H9 (cell line): ENCODE results near the gene MOB1B. TPM values are rescaled to one million over a fixed set of nuclear protein-coding genes. Genes with fewer than 3 reads are reported as not detected.

Experiments
- DNase-seq: peaks from one replicate; pipeline ENCODE4 v3.0.0-alpha.2; 2017
- H2AFZ ChIP-seq: one replicate; pipeline ENCODE4 v1.6.1; 2013; ENCODE audit warnings: mild to moderate bottlenecking, low read length, control low read depth, moderate library complexity
- H2AK5ac ChIP-seq: 2 replicates; pipeline ENCODE4 v1.6.1; 2013; ENCODE audit warnings: low read length, control low read depth, mixed read lengths; ENCODE audit not compliant: insufficient read length
- H2BK120ac ChIP-seq: one replicate; pipeline ENCODE4 v1.6.1; 2013; ENCODE audit warnings: low read depth, mild to moderate bottlenecking, low read length, control low read depth, inconsistent platforms; ENCODE audit not compliant: poor library complexity, severe bottlenecking
- H2BK12ac ChIP-seq: 2 replicates; pipeline ENCODE4 v1.6.1; 2013; ENCODE audit warnings: low read length, control low read depth, mixed read lengths, low read depth; ENCODE audit not compliant: insufficient read length
- H2BK15ac ChIP-seq: 2 replicates; pipeline ENCODE4 v1.6.1; 2013; ENCODE audit warnings: low read depth, low read length, control low read depth
- H2BK20ac ChIP-seq: one replicate; pipeline ENCODE4 v1.6.1; 2013; ENCODE audit warnings: low read depth, mild to moderate bottlenecking, low read length, control low read depth, inconsistent platforms; ENCODE audit not compliant: poor library complexity, severe bottlenecking
- H2BK5ac ChIP-seq: 2 replicates; pipeline ENCODE4 v1.6.1; 2013; ENCODE audit warnings: low read length, control low read depth, mixed read lengths; ENCODE audit not compliant: insufficient read length
- H3K14ac ChIP-seq: 2 replicates; pipeline ENCODE4 v1.6.1; 2013; ENCODE audit warnings: low read length, control low read depth; ENCODE audit not compliant: insufficient read depth
- H3K18ac ChIP-seq: 2 replicates; pipeline ENCODE4 v1.6.1; 2013; ENCODE audit warnings: low read depth, mild to moderate bottlenecking, mixed read lengths, low read length, control low read depth; ENCODE audit not compliant: insufficient read length
- H3K23ac ChIP-seq: 2 replicates; pipeline ENCODE4 v1.6.1; 2013; ENCODE audit warnings: low read length, control low read depth, mixed read lengths, low read depth; ENCODE audit not compliant: insufficient read length
- H3K23me2 ChIP-seq: 2 replicates; pipeline ENCODE4 v1.6.1; 2013; ENCODE audit warnings: low read depth, mild to moderate bottlenecking, mixed read lengths, low read length, control low read depth; ENCODE audit not compliant: insufficient read length, poor library complexity, severe bottlenecking
- H3K27ac ChIP-seq: 2 replicates; pipeline ENCODE4 v1.5.1; 2013; ENCODE audit warnings: low read length, control low read depth, mixed read lengths, low read depth; ENCODE audit not compliant: insufficient read length
- H3K27me3 ChIP-seq: 2 replicates; pipeline ENCODE4 v1.6.1; 2013; ENCODE audit warnings: low read length, control low read depth, inconsistent platforms; ENCODE audit not compliant: insufficient read depth
- H3K4ac ChIP-seq: 2 replicates; pipeline ENCODE4 v1.6.1; 2013; ENCODE audit warnings: low read depth, mild to moderate bottlenecking, control low read depth, inconsistent platforms, low read length, moderate library complexity
- H3K4me1 ChIP-seq: 2 replicates; pipeline ENCODE4 v1.6.1; 2013; ENCODE audit warnings: low read length, control low read depth, inconsistent platforms; ENCODE audit not compliant: insufficient read depth
- H3K4me2 ChIP-seq: 2 replicates; pipeline ENCODE4 v1.6.1; 2013; ENCODE audit warnings: low read length, control low read depth, mixed read lengths; ENCODE audit not compliant: insufficient read length, insufficient read depth
- H3K56ac ChIP-seq: 2 replicates; pipeline ENCODE4 v1.6.1; 2013; ENCODE audit warnings: low read depth, mild to moderate bottlenecking, mixed read lengths, low read length, control low read depth; ENCODE audit not compliant: insufficient read length
- H3K79me1 ChIP-seq: 2 replicates; pipeline ENCODE4 v1.6.1; 2013; ENCODE audit warnings: low read depth, mild to moderate bottlenecking, moderate library complexity, low read length, control low read depth, inconsistent platforms; ENCODE audit not compliant: insufficient read depth, poor library complexity, severe bottlenecking
- H3K79me2 ChIP-seq: 2 replicates; pipeline ENCODE4 v1.6.1; 2013; ENCODE audit warnings: low read length, control low read depth, inconsistent platforms; ENCODE audit not compliant: insufficient read depth
- H3K9ac ChIP-seq: 2 replicates; pipeline ENCODE4 v1.6.1; 2013; ENCODE audit warnings: low read length, control low read depth, mixed read lengths; ENCODE audit not compliant: insufficient read length; ENCODE audit errors: extremely low read depth
- H3K9me3 ChIP-seq: one replicate; pipeline ENCODE4 v1.6.1; 2013; ENCODE audit warnings: low read depth, low read length, inconsistent platforms; ENCODE audit not compliant: control insufficient read depth
- H3T11ph ChIP-seq: one replicate; pipeline ENCODE4 v1.6.1; 2013; ENCODE audit warnings: mild to moderate bottlenecking, low read length, control low read depth, inconsistent platforms
- H4K20me1 ChIP-seq: one replicate; pipeline ENCODE4 v1.6.1; 2013; ENCODE audit not compliant: control insufficient read depth, insufficient read length, insufficient read depth
- H4K5ac ChIP-seq: 2 replicates; pipeline ENCODE4 v1.6.1; 2013; ENCODE audit warnings: low read depth, mild to moderate bottlenecking, mixed read lengths, low read length, control low read depth; ENCODE audit not compliant: insufficient read length
- H4K8ac ChIP-seq: replicated peaks from 2 replicates; pipeline ENCODE4 v1.6.1; 2013; ENCODE audit warnings: low read length, control low read depth, mixed read lengths, low read depth; ENCODE audit not compliant: insufficient read length
- H4K91ac ChIP-seq: 2 replicates; pipeline ENCODE4 v1.6.1; 2013; ENCODE audit warnings: low read depth, mild to moderate bottlenecking, moderate library complexity, mixed read lengths, low read length, control low read depth; ENCODE audit not compliant: insufficient read length
- H3K27ac Mint-ChIP-seq, 3 experiments: 2 replicates in 2 of 3; 3 replicates in 1 of 3; pipeline ENCODE4 v1.8.0; 2020 to 2021; ENCODE audit warnings: mixed read lengths in 3 of 3, mild to moderate bottlenecking in 1 of 3, moderate library complexity in 1 of 3
- H3K27me3 Mint-ChIP-seq: 2 replicates; pipeline ENCODE4 v1.8.0; 2021; ENCODE audit warnings: low read depth, mild to moderate bottlenecking, moderate library complexity, mixed read lengths
- H3K36me3 Mint-ChIP-seq, 3 experiments: 2 replicates in 2 of 3; 3 replicates in 1 of 3; pipeline ENCODE4 v1.8.0; 2020 to 2021; ENCODE audit warnings: low read depth in 3 of 3, mixed read lengths in 3 of 3; ENCODE audit not compliant: insufficient read depth in 1 of 3
- H3K4me1 Mint-ChIP-seq, 2 experiments: 2 replicates each; pipeline ENCODE4 v1.8.0; 2020; ENCODE audit warnings: mixed read lengths in 2 of 2
- H3K4me3 Mint-ChIP-seq, 2 experiments: 2 replicates in 1 of 2; 3 replicates in 1 of 2; pipeline ENCODE4 v1.8.0; 2020 to 2021; ENCODE audit warnings: mild to moderate bottlenecking in 2 of 2, mixed read lengths in 2 of 2, moderate library complexity in 1 of 2
- H3K9me3 Mint-ChIP-seq, 2 experiments: 2 replicates in 1 of 2; 3 replicates in 1 of 2; pipeline ENCODE4 v1.8.0; 2020; ENCODE audit warnings: mild to moderate bottlenecking in 2 of 2, mixed read lengths in 2 of 2, moderate library complexity in 1 of 2
- CTCF ChIP-seq: fragments of 200-600 bp; sonication (generic); conservative IDR thresholded peaks from 3 replicates; pipeline ENCODE4 v1.8.0; 2021; ENCODE audit warnings: antibody characterized with exemption, mild to moderate bottlenecking
- WGBS: extraction: QIAGEN DNeasy Blood & Tissue Kit; methylation state at CpG from one replicate; pipeline ENCODE4 v1.1.7; 2013; ENCODE audit warnings: missing lambda C conversion rate, low lambda C conversion rate, mixed read lengths; ENCODE audit not compliant: insufficient read length; ENCODE audit errors: extremely low coverage; 5-methylcytosine and 5-hydroxymethylcytosine counted together
- total RNA-seq: library from RNA; stranded (reverse); gene quantifications from 2 replicates; pipeline ENCODE4 v1.2.1, GENCODE V29; 2021

MOB1B gene
- total RNA-seq, 1 experiment from 2014 or later = 30.3 TPM

GRCh38 chr4:70958681-70959080, 56.5 kb downstream of the MOB1B start:
- Histone ChIP-seq H3K79me1 (peaks cover 3% of the 10 kb centered on the region), H3K9ac (no peak overlapping the region), H3K56ac (no peak overlapping the region), H3K79me2 (no peaks in the 10 kb centered on the region), H2BK20ac (no peak overlapping the region), H4K8ac (no peak overlapping the region), H3K4me2 (no peak overlapping the region), H3K27me3 (no peaks in the 10 kb centered on the region), H3K4ac (no peak overlapping the region), H2BK12ac (no peak overlapping the region), H2AK5ac (no peak overlapping the region), H4K5ac (no peak overlapping the region), H3K23ac (no peak overlapping the region), H3T11ph (no peak overlapping the region), H3K27ac (no peak overlapping the region), H2AFZ (no peak overlapping the region), H3K9me3 (no peaks in the 10 kb centered on the region), H3K18ac (no peak overlapping the region), H2BK120ac (no peak overlapping the region), H4K20me1 (no peaks in the 10 kb centered on the region), H2BK5ac (no peak overlapping the region), H3K4me1 (peaks cover 4% of the 10 kb centered on the region; the same call in 1 of the 2 replicates), H2BK15ac (no peak overlapping the region), H3K23me2 (no peaks in the 10 kb centered on the region), H3K14ac (no peak overlapping the region), H4K91ac (no peak overlapping the region)
- Mint-ChIP-seq H3K4me3 (no peak overlapping the region), H3K36me3 (peaks cover 0 to 16% (median 2%) of the 10 kb centered on the region in 3 experiments; a peak in 4 of 7 replicates), H3K9me3 (no peaks in the 10 kb centered on the region), H3K27me3 (no peaks in the 10 kb centered on the region), H3K27ac (no peak overlapping the region; a peak in 1 of 7 replicates), H3K4me1 (peaks cover 12 to 15% of the 10 kb centered on the region in 2 experiments)
- no peak for TF ChIP-seq CTCF
- DNase-seq = no peak
- no CpG with 5 or more reads among the region's 3 CpGs for WGBS
